Measurements from ENCODE around the gene TRIM26. TPM values are rescaled to one million over a fixed set of nuclear protein-coding genes. Genes with fewer than 3 reads are reported as not detected.

TRIM26 gene
- total RNA-seq, 4 donors from 2014 or later = 14.9 to 38.1 (median 30.0) TPM

GRCh38 chr6:30163918-30164654, 49.1 kb downstream of the TRIM26 start:
- no peak for DNase-seq
- intact Hi-C loops (cut with DNase I; ENCODE audit: low total_unique reads) = no loop called here
- Histone ChIP-seq H3K4me3 (no peak overlapping the region), H3K9me3 (no peaks in the 10 kb centered on the region), H3K27me3 (peaks cover 0 to 4% of the 10 kb centered on the region in 2 donors), H3K27ac (no peak overlapping the region), H3K36me3 (no peaks in the 10 kb centered on the region), H3K4me1 (no peaks in the 10 kb centered on the region)
- TF ChIP-seq, protein P1, sequence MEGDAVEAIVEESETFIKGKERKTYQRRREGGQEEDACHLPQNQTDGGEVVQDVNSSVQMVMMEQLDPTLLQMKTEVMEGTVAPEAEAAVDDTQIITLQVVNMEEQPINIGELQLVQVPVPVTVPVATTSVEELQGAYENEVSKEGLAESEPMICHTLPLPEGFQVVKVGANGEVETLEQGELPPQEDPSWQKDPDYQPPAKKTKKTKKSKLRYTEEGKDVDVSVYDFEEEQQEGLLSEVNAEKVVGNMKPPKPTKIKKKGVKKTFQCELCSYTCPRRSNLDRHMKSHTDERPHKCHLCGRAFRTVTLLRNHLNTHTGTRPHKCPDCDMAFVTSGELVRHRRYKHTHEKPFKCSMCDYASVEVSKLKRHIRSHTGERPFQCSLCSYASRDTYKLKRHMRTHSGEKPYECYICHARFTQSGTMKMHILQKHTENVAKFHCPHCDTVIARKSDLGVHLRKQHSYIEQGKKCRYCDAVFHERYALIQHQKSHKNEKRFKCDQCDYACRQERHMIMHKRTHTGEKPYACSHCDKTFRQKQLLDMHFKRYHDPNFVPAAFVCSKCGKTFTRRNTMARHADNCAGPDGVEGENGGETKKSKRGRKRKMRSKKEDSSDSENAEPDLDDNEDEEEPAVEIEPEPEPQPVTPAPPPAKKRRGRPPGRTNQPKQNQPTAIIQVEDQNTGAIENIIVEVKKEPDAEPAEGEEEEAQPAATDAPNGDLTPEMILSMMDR (IDR thresholded peaks at IDR 0.05) = no peak
- no peak for TF ChIP-seq POLR2A (IDR thresholded peaks at IDR 0.05)

GRCh38 chr6:30163090-30163917, 49.9 kb downstream of the TRIM26 start, which contains the start of gene TRIM15:
Gene TRIM15, plus strand, starts transcription at chr6:30163546. Its CDS starts 139 bp downstream, at chr6:30163685.
- TF ChIP-seq, protein P1 (IDR thresholded peaks at IDR 0.05) = no peak
- TF ChIP-seq POLR2A (IDR thresholded peaks at IDR 0.05) = no peak
- Histone ChIP-seq H3K36me3 (no peaks in the 10 kb centered on the region), H3K27ac (no peak within 1 kb of the TSS), H3K27me3 (peaks cover 0 to 4% of the 10 kb centered on the region in 2 donors), H3K4me1 (no peaks in the 10 kb centered on the region), H3K9me3 (no peaks in the 10 kb centered on the region), H3K4me3 (no peak within 1 kb of the TSS)
- DNase-seq = no peak
- intact Hi-C loops (cut with DNase I; ENCODE audit: low total_unique reads) = no loop called here

- Histone ChIP-seq H3K4me1 (no peaks in the 10 kb centered on the region), H3K9me3 (no peaks in the 10 kb centered on the region)
- intact Hi-C loops (cut with DNase I; ENCODE audit: low total_unique reads) = no loop called here
Observed at GRCh38 chr6:30162265-30163089, 50.7 kb downstream of the TRIM26 start.

GRCh38 chr6:30160785-30161531, 52.2 kb downstream of the TRIM26 start, which contains the start of gene TRIM10:
Gene TRIM10, minus strand, starts transcription at chr6:30161211. Its CDS starts 353 bp downstream, at chr6:30160858.
- H3K4me3 ChIP-seq = no peak within 1 kb of the TSS
- no peaks in the 10 kb centered on the region for H3K4me1 ChIP-seq
- intact Hi-C loops (cut with DNase I; ENCODE audit: low total_unique reads) = no loop called here
- peaks cover 0 to 4% of the 10 kb centered on the region in 2 donors for H3K27me3 ChIP-seq
- DNase-seq = no peak
- TF ChIP-seq POLR2A (IDR thresholded peaks at IDR 0.05) = no peak
- TF ChIP-seq, protein P1 (IDR thresholded peaks at IDR 0.05) = no peak
- no peaks in the 10 kb centered on the region for H3K9me3 ChIP-seq
- H3K27ac ChIP-seq = no peak within 1 kb of the TSS
- H3K36me3 ChIP-seq = no peaks in the 10 kb centered on the region

More at GRCh38 chr6:30162265-30163089, 50.7 kb downstream of the TRIM26 start:
- Histone ChIP-seq H3K4me3 (no peak overlapping the region), H3K27me3 (peaks cover 0 to 4% of the 10 kb centered on the region in 2 donors), H3K27ac (no peak overlapping the region), H3K36me3 (no peaks in the 10 kb centered on the region)
- TF ChIP-seq, protein P1 (IDR thresholded peaks at IDR 0.05) = no peak
- no peak for TF ChIP-seq POLR2A (IDR thresholded peaks at IDR 0.05)
- DNase-seq = no peak
